Keratinocyte (primary cell): ENCODE results near the gene SPECC1L. TPM values are rescaled to one million over a fixed set of nuclear protein-coding genes. Genes with fewer than 3 reads are reported as not detected.

Experiments used
- DNase-seq: peaks from one replicate; pipeline ENCODE4 v3.0.0-alpha.2; 2011; ENCODE audit warnings: low read depth, missing footprints, low spot score
- FAIRE-seq: peaks from 2 replicates; lab custom pipeline; 2011; peaks lifted over from hg19 to GRCh38; lab: Jason Lieb, UNC
- H2AFZ ChIP-seq: 2 replicates; pipeline ENCODE4 v1.6.0; 2012; ENCODE audit warnings: low read length, control low read depth, inconsistent platforms; ENCODE audit not compliant: control insufficient read depth
- H3K27ac ChIP-seq: 2 replicates; pipeline ENCODE4 v1.5.1; 2011; ENCODE audit warnings: low read length; ENCODE audit not compliant: control insufficient read depth, insufficient read depth
- H3K27me3 ChIP-seq: 3 replicates; pipeline ENCODE4 v1.6.0; 2011; ENCODE audit warnings: low read length; ENCODE audit not compliant: control insufficient read depth, insufficient read depth; ENCODE audit errors: extremely low read depth
- H3K36me3 ChIP-seq, 2 experiments: 2 replicates in 1 of 2; 3 replicates in 1 of 2; pipeline ENCODE4 v1.5.1; 2011; ENCODE audit warnings: low read length in 2 of 2, mild to moderate bottlenecking in 1 of 2; ENCODE audit not compliant: control insufficient read depth in 2 of 2, insufficient read depth in 2 of 2; ENCODE audit errors: extremely low read depth in 1 of 2
- H3K4me1 ChIP-seq: 3 replicates; pipeline ENCODE4 v1.5.1; 2011; ENCODE audit warnings: low read length; ENCODE audit not compliant: control insufficient read depth, insufficient read depth; ENCODE audit errors: extremely low read depth
- H3K4me2 ChIP-seq: 3 replicates; pipeline ENCODE4 v1.6.0; 2011; ENCODE audit warnings: low read depth, low read length; ENCODE audit not compliant: control insufficient read depth, insufficient read depth; ENCODE audit errors: extremely low read depth
- H3K4me3 ChIP-seq, 3 experiments: fragments of 200-600 bp in 1 of 3; sonication (generic) in 1 of 3; 2 replicates in 2 of 3; 3 replicates in 1 of 3; pipeline ENCODE4 v1.5.1; 2011 to 2016; ENCODE audit warnings: low read length in 3 of 3, mild to moderate bottlenecking in 3 of 3, control low read depth in 2 of 3, inconsistent platforms in 1 of 3, low read depth in 1 of 3, mixed read lengths in 1 of 3, mixed run types in 1 of 3, moderate library complexity in 1 of 3; ENCODE audit not compliant: control insufficient read depth in 2 of 3, insufficient read depth in 2 of 3; ENCODE audit errors: extremely low read depth in 1 of 3
- H3K79me2 ChIP-seq: 2 replicates; pipeline ENCODE4 v1.6.0; 2012; ENCODE audit warnings: low read length; ENCODE audit not compliant: control insufficient read depth, insufficient read depth
- H3K9ac ChIP-seq: 3 replicates; pipeline ENCODE4 v1.6.0; 2011; ENCODE audit warnings: low read length; ENCODE audit not compliant: control insufficient read depth, insufficient read depth; ENCODE audit errors: extremely low read depth
- H3K9me1 ChIP-seq: 3 replicates; pipeline ENCODE4 v1.6.0; 2011; ENCODE audit warnings: low read length; ENCODE audit not compliant: control insufficient read depth, insufficient read depth; ENCODE audit errors: extremely low read depth
- H3K9me3 ChIP-seq: 2 replicates; pipeline ENCODE4 v1.5.1; 2012; ENCODE audit warnings: low read depth, low read length; ENCODE audit not compliant: control insufficient read depth
- H4K20me1 ChIP-seq: 3 replicates; pipeline ENCODE4 v1.6.0; 2011; ENCODE audit warnings: low read length; ENCODE audit not compliant: control insufficient read depth, insufficient read depth; ENCODE audit errors: extremely low read depth
- EZH2 ChIP-seq: IDR thresholded peaks from one replicate; pipeline ENCODE4 v1.6.1; 2012; ENCODE audit warnings: inconsistent platforms, mild to moderate bottlenecking, low read length, moderate library complexity
- dilution Hi-C: fragments of 300-500 bp; cut with MboI; formaldehyde crosslinking; loops from one replicate; pipeline ENCODE4 v1.7.0; 2020; ENCODE audit warnings: low sequenced_read_pairs; ENCODE audit not compliant: extremely low pct_ligation_motif_present
- polyA plus RNA-seq, 5 experiments: library from polyadenylated mRNA; depleted of rRNA in 3 of 5; stranded (reverse) in 3 of 5; stranded (forward) in 1 of 5; unstranded in 1 of 5; fragments of >200 nt; gene quantifications; 1 replicate in 1 of 5; 2 replicates in 3 of 5; 3 replicates in 1 of 5; pipeline versions ENCODE4 v1.2.1 to v1.2.3, GENCODE V29; 2011 to 2012; ENCODE audit warnings: missing spikeins in 2 of 5, low read depth in 1 of 5, low replicate concordance in 1 of 5
- TF ChIP-seq, protein P1 (sequence below), 3 experiments: IDR thresholded peaks in 1 of 3; conservative IDR thresholded peaks in 1 of 3; optimal IDR thresholded peaks in 1 of 3; 2 replicates in 2 of 3; 3 replicates in 1 of 3; pipeline versions ENCODE3 to v1.5.1; 2011; ENCODE audit warnings: low read length in 3 of 3, mild to moderate bottlenecking in 3 of 3, moderate library complexity in 2 of 3, control low read depth in 1 of 3, inconsistent platforms in 1 of 3; ENCODE audit not compliant: insufficient read depth in 2 of 3; ENCODE audit errors: extremely low read depth in 1 of 3

SPECC1L gene
- polyA plus RNA-seq, 1 donor (not counting 4 experiments of a cell fraction or from before 2014, with no cell fraction given): 19.3 TPM

DNA sequence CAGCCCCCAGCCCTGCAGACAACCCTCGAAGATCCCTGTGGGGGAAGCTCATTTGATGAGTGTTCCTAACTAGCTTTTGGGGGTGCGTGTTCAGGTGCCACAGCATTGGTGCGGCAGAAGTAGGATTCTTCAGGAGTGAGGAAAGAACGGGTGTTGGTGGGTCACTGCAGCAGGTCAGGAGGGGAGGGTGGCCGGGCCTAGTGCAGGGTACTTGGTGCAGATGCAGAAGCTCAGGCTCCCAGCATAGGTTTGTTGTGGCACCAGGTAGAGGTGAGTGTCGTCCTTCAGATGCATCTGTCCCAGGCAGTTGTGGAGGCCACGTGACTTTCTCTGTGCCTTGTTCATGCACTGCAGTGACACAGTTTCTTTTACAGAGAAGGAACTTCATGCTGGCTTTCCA lies 141.6 kb downstream of the SPECC1L start:
- TF ChIP-seq, protein P1, sequence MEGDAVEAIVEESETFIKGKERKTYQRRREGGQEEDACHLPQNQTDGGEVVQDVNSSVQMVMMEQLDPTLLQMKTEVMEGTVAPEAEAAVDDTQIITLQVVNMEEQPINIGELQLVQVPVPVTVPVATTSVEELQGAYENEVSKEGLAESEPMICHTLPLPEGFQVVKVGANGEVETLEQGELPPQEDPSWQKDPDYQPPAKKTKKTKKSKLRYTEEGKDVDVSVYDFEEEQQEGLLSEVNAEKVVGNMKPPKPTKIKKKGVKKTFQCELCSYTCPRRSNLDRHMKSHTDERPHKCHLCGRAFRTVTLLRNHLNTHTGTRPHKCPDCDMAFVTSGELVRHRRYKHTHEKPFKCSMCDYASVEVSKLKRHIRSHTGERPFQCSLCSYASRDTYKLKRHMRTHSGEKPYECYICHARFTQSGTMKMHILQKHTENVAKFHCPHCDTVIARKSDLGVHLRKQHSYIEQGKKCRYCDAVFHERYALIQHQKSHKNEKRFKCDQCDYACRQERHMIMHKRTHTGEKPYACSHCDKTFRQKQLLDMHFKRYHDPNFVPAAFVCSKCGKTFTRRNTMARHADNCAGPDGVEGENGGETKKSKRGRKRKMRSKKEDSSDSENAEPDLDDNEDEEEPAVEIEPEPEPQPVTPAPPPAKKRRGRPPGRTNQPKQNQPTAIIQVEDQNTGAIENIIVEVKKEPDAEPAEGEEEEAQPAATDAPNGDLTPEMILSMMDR (optimal IDR thresholded peaks at IDR 0.05 in 1 of 3, IDR thresholded peaks at IDR 0.05 in 1 of 3, conservative IDR thresholded peaks at IDR 0.05 in 1 of 3; ENCODE audit: extremely low read depth in 1 of 3, insufficient read depth in 2 of 3, low read length in 3 of 3): no peak
- TF ChIP-seq EZH2: no peak
- no peak overlapping the region for H3K27ac ChIP-seq
- H3K9me1 ChIP-seq: no peaks in the 10 kb centered on the region
- no peak overlapping the region for H3K9ac ChIP-seq
- no peaks in the 10 kb centered on the region for H3K79me2 ChIP-seq
- H4K20me1 ChIP-seq: no peaks in the 10 kb centered on the region
- H3K27me3 ChIP-seq: no peaks in the 10 kb centered on the region
- no peak overlapping the region for H3K4me3 ChIP-seq
- DNase-seq (no peak), FAIRE-seq (no peak)
- no peak overlapping the region for H2AFZ ChIP-seq
- dilution Hi-C loops: no loop called here
- peaks cover 8% of the 10 kb centered on the region for H3K4me1 ChIP-seq
- H3K4me2 ChIP-seq: no peak overlapping the region
- H3K36me3 ChIP-seq: peaks cover 4 to 13% of the 10 kb centered on the region in 2 experiments
- H3K9me3 ChIP-seq: no peaks in the 10 kb centered on the region

DNA sequence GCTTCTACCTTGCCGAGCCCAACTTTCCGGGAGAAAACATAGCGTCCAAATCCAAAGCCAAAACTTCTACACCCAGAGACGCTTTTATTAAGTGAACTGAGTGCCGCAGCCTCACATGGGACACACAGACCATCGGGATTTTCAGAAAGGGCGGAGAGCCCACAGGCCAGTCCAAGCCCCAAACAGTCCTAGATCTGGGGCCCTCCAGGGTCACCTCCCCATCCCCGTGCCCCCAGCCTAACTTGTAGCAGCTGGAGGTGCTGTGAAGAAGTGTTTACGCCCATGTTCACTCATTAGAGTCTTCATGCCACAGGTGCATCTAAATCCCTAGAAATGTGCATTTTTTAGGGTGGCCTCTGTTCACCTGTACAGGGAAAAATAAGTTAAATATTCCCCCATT lies 142.6 kb downstream of the SPECC1L start:
- H3K27me3 ChIP-seq: no peaks in the 10 kb centered on the region
- FAIRE-seq (no peak), DNase-seq (no peak)
- no peaks in the 10 kb centered on the region for H3K79me2 ChIP-seq
- H3K9me1 ChIP-seq: no peaks in the 10 kb centered on the region
- no peak overlapping the region for H3K27ac ChIP-seq
- no peak overlapping the region for H3K9ac ChIP-seq
- H3K4me3 ChIP-seq: no peak overlapping the region
- H2AFZ ChIP-seq: no peak overlapping the region
- H3K4me2 ChIP-seq: no peak overlapping the region
- H3K4me1 ChIP-seq: no peaks in the 10 kb centered on the region
- dilution Hi-C loops: no loop called here
- no peaks in the 10 kb centered on the region for H4K20me1 ChIP-seq
- TF ChIP-seq, protein P1 (optimal IDR thresholded peaks at IDR 0.05 in 1 of 3, IDR thresholded peaks at IDR 0.05 in 1 of 3, conservative IDR thresholded peaks at IDR 0.05 in 1 of 3; ENCODE audit: extremely low read depth in 1 of 3, insufficient read depth in 2 of 3, low read length in 3 of 3): no peak
- TF ChIP-seq EZH2: no peak
- no peaks in the 10 kb centered on the region for H3K9me3 ChIP-seq
- peaks cover under 1 to 13% of the 10 kb centered on the region in 2 experiments for H3K36me3 ChIP-seq
